HG02885 (cell line): ENCODE measurements around the gene VASP.

Experiments used
- ATAC-seq: cut with Tn5 transposase; IDR thresholded peaks from one replicate; pipeline ENCODE4 v1.9.1; 2021; ENCODE audit warnings: mild to moderate bottlenecking; ENCODE audit not compliant: unreplicated experiment, poor library complexity

VASP gene

GRCh38 chr19:45506989-45507871, at the start of gene VASP:
Gene VASP, plus strand, starts transcription at chr19:45507479. Its CDS starts 293 bp downstream, at chr19:45507772.
- peak; percentile 51 for ATAC-seq

- no peak for ATAC-seq
Measured at GRCh38 chr19:45457776-45458175, 49.5 kb upstream of the VASP start.

DNA sequence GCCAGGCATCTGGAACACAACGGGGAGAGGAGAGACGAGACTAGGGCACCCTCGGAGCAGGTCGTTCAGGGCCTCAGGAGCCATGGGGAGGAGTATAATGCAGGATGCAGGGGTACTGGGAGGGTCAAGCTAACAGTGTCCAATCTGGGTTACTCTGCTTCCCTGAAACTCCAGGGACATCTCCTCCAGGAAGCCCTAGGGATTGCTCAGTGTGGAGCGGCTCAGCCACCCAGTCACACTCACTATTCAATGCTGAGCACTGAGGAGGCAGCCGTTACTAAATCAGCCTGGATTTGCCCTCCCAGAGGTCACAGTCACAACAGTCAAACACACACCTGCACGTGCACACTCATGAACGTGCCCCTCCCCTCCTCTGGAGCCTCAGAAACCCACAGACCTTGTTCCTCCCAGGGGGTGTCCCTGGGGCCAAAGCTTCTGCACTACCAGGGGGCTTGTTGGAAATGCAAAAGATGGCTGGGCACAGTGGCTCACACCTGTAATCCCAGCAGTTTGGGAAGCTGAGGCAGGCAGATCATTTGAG, 46.4 kb upstream of the VASP start:
- ATAC-seq = no peak

DNA sequence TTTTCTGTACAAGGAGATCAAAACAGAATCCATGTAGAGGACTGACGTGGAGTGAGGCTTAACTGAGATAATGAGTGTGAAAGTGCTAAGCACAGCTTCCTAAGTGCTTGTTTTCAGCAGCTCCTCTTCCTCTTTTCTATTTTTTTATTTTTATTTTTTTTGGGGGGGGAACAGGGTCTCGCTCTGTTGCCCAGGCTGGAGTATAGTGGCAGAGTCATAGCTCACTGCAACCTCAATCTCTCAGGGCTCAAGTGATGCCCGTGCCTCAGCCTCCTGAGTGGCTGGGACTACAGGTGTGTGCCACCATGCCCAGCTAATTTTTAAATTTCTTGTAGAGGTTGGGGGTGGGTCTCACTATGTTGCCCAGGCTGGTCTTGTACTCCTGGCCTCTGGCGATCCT, 45.1 kb upstream of the VASP start:
- no peak for ATAC-seq

DNA sequence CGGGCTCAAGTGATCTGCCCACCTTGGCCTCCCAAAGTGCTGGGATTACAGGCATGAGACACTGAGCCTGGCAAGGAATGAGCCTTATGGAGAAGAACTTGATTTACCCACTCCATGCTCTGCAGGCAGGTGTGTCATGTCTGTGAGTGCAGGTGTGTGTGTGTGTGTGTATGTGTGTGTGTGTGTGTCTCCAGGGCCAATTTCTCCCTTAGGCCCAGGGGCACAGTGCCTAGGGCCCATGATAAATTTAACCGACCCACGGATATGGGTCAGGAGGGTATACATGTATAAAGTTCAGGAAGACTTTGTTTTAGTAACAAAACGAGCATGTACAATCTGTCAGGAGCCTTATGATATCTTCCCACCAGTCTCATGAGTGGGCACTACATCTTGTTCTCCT, 44.0 kb upstream of the VASP start:
- ATAC-seq = no peak

- ATAC-seq = no peak
Measured at GRCh38 chr19:45464274-45464673, 43.0 kb upstream of the VASP start.

DNA sequence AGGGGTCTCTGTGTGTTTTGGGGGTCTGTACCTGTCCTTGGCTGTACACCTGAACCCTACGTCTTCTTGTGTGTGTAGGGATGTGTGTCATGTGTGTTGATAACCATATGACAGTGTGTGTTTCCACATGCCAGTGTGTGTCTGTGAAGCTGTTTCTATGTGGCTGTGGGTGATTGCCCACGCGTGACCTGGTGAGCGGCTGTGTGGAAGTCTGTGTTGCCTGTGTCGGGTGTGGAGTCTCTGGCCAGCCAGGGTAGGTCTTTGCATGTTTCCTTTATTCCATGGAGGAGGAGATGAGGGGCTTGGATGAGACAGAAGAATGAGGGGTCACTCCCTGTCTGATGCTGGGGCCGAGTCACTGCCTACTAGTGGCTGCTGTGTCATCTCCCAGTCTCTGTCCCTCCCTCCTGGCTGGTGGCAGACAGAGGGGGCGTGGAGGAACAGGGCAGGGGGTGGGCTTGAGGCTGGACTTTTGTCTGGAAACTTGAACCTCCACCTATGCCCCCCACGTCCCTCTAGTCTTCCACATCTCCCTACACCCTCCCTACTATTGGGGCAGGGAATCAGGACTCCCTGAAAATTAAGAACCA, 42.3 kb upstream of the VASP start:
- ATAC-seq = no peak

DNA sequence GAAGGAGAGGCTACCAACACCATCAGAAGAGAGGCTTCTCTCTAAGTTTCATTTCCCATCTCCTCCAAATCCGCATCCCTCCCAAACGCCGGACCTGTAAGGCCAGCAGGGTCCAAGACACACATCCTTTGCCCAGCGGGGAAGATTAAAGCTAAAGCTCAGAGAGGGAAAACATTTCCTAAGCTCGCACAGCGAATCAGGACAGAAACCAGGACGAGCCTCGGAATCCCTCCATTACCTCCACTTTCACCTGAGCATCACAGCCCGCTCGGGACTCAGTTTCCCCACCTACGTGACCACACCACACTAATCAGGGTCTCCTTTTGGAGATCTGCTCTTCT, 40.2 kb upstream of the VASP start:
- ATAC-seq = no peak

DNA sequence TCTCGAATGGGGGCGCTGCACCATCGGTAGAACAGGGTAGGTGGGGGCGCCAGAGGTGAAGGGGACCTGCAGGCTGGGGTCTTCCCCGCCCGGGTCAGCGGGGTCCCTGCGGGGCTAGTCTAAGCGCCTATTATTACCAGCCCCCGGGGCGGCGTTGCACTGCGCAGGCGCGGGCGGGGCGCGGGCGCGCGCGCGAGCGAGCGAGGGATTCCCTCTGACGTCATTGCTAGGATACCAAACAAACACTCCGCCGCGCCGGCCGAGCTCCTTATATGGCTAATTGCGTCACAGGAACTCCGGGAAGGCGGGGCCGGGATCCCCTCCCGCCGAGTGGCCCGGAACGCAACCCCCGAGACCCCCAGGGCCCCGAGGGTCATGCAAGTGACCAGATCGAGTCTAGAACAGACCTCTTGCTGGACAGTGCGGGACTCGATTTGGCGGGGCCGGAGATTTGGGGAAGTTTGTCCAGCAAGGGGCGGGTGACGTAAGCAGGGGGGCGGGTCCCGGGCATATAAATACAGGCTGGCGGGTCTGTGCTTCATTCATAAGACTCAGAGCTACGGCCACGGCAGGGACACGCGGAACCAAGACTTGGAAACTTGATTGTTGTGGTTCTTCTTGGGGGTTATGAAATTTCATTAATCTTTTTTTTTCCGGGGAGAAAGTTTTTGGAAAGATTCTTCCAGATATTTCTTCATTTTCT, 39.7 kb upstream of the VASP start, which contains the start of gene FOSB:
Gene FOSB, plus strand, starts transcription at position 541 of the 703 bp plus-strand sequence. CDS start 591 bp downstream, outside the sequence.
- ATAC-seq = peak; percentile 52

DNA sequence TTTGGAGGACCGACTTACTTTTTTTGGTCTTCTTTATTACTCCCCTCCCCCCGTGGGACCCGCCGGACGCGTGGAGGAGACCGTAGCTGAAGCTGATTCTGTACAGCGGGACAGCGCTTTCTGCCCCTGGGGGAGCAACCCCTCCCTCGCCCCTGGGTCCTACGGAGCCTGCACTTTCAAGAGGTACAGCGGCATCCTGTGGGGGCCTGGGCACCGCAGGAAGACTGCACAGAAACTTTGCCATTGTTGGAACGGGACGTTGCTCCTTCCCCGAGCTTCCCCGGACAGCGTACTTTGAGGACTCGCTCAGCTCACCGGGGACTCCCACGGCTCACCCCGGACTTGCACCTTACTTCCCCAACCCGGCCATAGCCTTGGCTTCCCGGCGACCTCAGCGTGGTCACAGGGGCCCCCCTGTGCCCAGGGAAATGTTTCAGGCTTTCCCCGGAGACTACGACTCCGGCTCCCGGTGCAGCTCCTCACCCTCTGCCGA, 39.1 kb upstream of the VASP start:
- ATAC-seq = no peak

DNA sequence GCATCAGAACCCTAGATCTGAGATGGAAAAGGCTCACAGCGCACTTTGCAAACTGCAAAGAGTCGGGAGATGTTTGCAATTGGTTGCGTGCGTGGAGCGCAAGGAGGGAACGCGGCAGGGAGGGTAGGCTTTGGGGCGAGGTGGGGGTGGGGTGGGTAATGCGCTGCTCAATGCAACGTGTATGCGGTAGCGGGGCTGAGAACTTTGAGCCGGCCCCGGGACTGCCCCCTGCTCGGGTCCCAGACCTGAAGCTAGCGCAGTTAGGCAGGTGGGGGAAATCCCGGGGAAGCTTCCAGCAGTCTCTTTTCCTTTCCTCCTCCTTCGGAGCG, 38.5 kb upstream of the VASP start:
- peak; percentile 22 for ATAC-seq

DNA sequence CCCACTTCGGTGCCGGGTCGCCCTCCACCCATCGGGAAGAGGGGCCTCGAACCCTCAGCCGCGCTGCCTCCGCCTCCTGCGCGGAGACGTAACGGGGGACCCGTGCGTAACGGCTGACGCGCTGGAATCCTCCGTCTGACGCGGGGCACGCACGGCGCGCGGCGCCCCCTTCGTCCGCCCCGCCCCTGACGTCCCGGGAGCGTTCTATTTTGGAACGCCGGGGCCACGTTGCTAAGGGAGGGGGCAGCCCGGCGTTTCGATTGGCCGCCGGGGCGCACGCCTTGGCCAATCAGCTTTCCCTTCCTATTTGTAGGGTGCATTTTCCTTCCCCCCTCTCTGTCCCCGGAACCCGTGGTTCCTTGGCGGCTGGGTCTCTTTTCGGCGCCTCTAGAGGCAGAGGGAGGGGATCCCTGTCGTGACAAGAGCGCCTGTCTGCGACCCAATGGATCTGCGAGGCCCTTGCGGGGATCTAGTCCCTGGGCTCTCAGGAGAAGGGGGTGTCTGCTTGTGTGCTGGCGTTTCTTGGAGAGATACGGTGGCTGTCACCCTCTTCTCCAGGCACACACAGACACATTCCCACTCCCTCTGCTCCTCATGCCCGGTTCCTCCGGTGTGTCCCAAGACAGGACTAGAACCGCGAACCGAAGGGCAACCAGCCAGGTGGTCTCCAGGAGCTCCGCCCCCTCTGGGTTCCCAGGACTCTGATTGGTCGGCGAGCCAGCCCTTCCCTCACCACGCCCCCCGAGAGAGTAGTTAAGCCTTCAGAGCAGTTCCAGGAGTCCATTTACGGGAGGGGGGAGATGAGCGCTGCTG, 37.9 kb upstream of the VASP start:
- ATAC-seq = peak; percentile 70

GRCh38 chr19:45469945-45470761, 37.1 kb upstream of the VASP start:
- no peak for ATAC-seq

DNA sequence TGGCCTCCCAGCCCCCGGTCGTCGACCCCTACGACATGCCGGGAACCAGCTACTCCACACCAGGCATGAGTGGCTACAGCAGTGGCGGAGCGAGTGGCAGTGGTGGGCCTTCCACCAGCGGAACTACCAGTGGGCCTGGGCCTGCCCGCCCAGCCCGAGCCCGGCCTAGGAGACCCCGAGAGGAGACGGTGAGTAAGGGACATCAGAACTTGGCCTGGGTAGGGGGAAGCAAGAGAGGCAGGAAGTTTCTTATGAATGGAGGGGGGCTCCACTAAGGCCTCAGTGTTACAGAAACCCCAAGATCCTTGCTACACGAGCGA, 36.6 kb upstream of the VASP start:
- no peak for ATAC-seq

GRCh38 chr19:45471111-45471930, 36.0 kb upstream of the VASP start:
- ATAC-seq = no peak

DNA sequence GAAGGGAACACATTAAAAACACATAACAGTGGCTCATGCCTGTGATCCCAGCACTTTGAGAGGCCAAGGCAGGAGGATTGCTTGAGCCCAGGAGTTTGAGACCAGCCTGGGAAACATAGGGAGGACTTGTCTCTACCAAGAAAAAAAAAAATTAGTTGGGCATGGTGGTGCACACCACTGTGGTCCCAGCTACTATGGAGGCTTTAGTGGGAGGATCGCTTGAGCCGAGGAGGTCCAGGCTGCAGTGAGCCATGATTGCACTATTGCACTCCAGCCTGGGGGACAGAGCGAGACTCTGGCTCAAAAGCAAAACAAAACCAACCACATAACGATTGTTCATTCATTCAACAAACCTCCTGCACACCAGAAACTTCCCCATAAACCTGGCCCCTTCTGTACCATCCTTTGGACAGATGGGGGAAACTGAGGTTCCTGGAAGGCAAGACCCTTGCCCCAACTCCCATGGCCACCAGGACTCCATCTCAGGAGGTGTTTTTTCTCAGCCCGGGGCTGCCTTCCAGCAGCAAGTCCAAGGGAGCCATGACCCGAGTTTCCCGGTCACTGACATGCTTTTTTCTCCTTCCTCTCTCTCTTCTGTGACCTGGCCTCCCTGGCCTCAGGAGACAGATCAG, 35.2 kb upstream of the VASP start:
- ATAC-seq = no peak

DNA sequence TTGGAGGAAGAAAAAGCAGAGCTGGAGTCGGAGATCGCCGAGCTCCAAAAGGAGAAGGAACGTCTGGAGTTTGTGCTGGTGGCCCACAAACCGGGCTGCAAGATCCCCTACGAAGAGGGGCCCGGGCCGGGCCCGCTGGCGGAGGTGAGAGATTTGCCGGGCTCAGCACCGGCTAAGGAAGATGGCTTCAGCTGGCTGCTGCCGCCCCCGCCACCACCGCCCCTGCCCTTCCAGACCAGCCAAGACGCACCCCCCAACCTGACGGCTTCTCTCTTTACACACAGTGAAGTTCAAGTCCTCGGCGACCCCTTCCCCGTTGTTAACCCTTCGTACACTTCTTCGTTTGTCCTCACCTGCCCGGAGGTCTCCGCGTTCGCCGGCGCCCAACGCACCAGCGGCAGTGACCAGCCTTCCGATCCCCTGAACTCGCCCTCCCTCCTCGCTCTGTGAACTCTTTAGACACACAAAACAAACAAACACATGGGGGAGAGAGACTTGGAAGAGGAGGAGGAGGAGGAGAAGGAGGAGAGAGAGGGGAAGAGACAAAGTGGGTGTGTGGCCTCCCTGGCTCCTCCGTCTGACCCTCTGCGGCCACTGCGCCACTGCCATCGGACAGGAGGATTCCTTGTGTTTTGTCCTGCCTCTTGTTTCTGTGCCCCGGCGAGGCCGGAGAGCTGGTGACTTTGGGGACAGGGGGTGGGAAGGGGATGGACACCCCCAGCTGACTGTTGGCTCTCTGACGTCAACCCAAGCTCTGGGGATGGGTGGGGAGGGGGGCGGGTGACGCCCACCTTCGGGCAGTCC, 34.5 kb upstream of the VASP start:
- no peak for ATAC-seq

- ATAC-seq = no peak
Measured at GRCh38 chr19:45473367-45473681, 34.0 kb upstream of the VASP start.
